Progenitor cell of endocrine pancreas (in vitro differentiated cells): Measurements from ENCODE around the gene WDR31. TPM values are rescaled to one million over a fixed set of nuclear protein-coding genes. Genes with fewer than 3 reads are reported as not detected.

Experiments
- DNase-seq: peaks from one replicate; pipeline ENCODE4 v3.0.0; 2021; ENCODE audit warnings: low spot score; ENCODE audit not compliant: unreplicated experiment
- H3K27ac Mint-ChIP-seq: 2 replicates; pipeline ENCODE4 v1.8.0; 2021; ENCODE audit warnings: mild to moderate bottlenecking, moderate library complexity, mixed read lengths
- H3K27me3 Mint-ChIP-seq: 2 replicates; pipeline ENCODE4 v1.8.0; 2021; ENCODE audit warnings: mixed read lengths
- H3K36me3 Mint-ChIP-seq: 2 replicates; pipeline ENCODE4 v1.8.0; 2022; ENCODE audit warnings: mixed read lengths; ENCODE audit not compliant: insufficient read depth
- H3K4me1 Mint-ChIP-seq: 2 replicates; pipeline ENCODE4 v1.8.0; 2021; ENCODE audit warnings: low read depth, mixed read lengths
- H3K4me3 Mint-ChIP-seq: 2 replicates; pipeline ENCODE4 v1.8.0; 2021; ENCODE audit warnings: low read depth, mild to moderate bottlenecking, moderate library complexity, mixed read lengths
- H3K9me3 Mint-ChIP-seq: 2 replicates; pipeline ENCODE4 v1.8.0; 2021; ENCODE audit warnings: low read depth, mixed read lengths
- long read RNA-seq: library from polyadenylated mRNA; unstranded; transcript quantifications from one replicate; pipeline ENCODE4 v2.0.0, GENCODE V29; 2020
- total RNA-seq: library from RNA; stranded (reverse); gene quantifications from 2 replicates; pipeline ENCODE4 v1.2.1, GENCODE V29; 2021
- TF ChIP-seq, protein P1 (sequence below): fragments of 200-600 bp; sonication (generic); IDR thresholded peaks from one replicate; pipeline ENCODE4 v1.5.0; 2021; ENCODE audit warnings: antibody characterized with exemption, mild to moderate bottlenecking; ENCODE audit not compliant: unreplicated experiment

Gene WDR31
- 5.1 and 5.7 TPM in 2 replicates for total RNA-seq
- long read RNA-seq, full-length matches to known transcripts = 15 of 22 reads
- long read RNA-seq, partial matches to known transcripts = 2 of 22 reads
- long read RNA-seq, other reads (novel, unspliced or antisense) = 5 of 22 reads

DNA sequence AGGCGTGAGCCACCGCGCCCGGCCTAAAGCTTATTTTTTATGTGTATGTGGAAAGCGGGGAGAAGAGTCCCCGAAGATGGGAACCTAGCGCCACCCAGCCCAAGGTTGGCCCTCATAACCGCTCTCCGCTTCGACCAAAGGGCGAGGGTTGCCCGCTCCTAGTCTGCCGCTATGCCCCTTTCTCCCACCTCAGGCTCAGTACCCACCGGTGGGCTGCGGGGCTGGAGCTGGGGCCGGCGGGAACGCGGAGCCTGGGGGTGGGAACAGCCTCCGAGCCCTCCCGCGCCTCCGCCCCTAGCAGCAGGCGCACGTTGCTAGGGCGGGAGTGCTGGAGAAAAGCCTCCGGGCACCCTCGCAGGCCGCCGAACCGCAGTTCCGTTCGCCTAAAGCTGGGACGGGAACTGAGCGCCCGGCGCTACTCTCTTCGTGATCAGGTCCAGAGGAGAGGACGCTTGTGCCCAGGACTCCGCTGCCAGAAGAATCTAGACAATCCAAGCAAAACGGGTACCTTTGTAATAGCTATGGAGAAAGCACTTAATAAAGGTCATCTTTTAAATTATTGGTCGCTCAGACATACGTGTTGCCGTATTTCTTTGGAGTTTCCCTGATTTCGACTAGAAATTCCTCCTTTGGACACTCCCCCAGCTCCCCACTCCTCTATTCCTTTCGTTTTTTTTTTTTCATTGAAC lies at the start of gene WDR31:
WDR31 (minus strand) TSS at position 265 of the 689 bp plus-strand sequence. CDS start 8,253 bp downstream, outside the sequence.
- Mint-ChIP-seq H3K27me3 (peaks cover 2% of the 10 kb centered on the region), H3K4me1 (peaks cover 11% of the 10 kb centered on the region), H3K4me3 (peak within 1 kb of the TSS; percentile 79), H3K9me3 (no peaks in the 10 kb centered on the region), H3K36me3 (no peaks in the 10 kb centered on the region), H3K27ac (peak within 1 kb of the TSS; percentile 90)
- TF ChIP-seq, protein P1, sequence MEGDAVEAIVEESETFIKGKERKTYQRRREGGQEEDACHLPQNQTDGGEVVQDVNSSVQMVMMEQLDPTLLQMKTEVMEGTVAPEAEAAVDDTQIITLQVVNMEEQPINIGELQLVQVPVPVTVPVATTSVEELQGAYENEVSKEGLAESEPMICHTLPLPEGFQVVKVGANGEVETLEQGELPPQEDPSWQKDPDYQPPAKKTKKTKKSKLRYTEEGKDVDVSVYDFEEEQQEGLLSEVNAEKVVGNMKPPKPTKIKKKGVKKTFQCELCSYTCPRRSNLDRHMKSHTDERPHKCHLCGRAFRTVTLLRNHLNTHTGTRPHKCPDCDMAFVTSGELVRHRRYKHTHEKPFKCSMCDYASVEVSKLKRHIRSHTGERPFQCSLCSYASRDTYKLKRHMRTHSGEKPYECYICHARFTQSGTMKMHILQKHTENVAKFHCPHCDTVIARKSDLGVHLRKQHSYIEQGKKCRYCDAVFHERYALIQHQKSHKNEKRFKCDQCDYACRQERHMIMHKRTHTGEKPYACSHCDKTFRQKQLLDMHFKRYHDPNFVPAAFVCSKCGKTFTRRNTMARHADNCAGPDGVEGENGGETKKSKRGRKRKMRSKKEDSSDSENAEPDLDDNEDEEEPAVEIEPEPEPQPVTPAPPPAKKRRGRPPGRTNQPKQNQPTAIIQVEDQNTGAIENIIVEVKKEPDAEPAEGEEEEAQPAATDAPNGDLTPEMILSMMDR = no peak
- DNase-seq = peak; percentile 76

DNA sequence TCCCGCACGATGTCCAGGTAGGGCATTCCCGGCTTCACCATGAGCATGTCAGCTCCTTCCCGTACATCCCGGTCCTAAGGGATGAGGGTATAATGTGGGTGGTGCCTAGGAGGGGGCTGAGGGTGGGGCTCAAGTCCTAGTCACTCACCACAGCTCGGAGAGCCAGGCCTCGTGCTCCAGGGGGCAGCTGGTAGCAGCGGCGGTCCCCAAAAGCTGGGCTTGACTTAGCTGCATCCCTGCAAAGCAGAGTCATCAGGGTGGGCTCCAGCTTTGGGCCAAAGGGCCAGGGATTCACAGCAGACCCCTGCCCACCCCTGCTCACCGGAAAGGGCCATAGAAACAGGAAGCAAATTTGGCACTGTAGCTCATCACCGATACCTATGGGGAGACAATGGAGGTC lies 49.4 kb upstream of the WDR31 start:
- Mint-ChIP-seq H3K4me1 (peaks cover 31% of the 10 kb centered on the region), H3K4me3 (no peak overlapping the region), H3K27ac (peak overlapping the region; percentile 41), H3K36me3 (peaks cover 30% of the 10 kb centered on the region), H3K27me3 (no peaks in the 10 kb centered on the region), H3K9me3 (peaks cover 7% of the 10 kb centered on the region)
- no peak for DNase-seq
- TF ChIP-seq, protein P1 = no peak

DNA sequence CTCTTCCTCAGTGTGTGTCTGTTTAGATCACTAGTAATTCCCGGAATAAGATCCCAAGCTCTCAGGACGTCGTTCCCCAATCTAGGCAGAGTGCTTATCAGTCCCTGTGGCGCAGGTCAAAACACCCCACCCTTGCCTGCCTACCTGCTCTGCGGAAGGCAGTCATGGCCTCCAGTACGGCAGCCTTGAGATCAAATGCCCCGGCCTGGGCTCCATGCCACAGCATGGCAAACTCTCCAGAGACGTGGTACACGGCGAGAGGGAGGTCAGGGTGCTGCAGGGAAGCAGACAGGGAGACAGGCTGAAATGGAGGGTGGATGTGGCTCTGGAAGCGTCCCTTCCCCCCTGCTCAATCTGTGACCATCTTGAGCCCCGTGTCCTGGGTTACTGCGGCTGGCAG lies 48.8 kb upstream of the WDR31 start:
- no peak for DNase-seq
- Mint-ChIP-seq H3K4me1 (peaks cover 31% of the 10 kb centered on the region), H3K27me3 (no peaks in the 10 kb centered on the region), H3K9me3 (peaks cover 7% of the 10 kb centered on the region), H3K4me3 (no peak overlapping the region), H3K36me3 (peaks cover 30% of the 10 kb centered on the region), H3K27ac (peak overlapping the region; percentile 98)
- TF ChIP-seq, protein P1 = no peak

DNA sequence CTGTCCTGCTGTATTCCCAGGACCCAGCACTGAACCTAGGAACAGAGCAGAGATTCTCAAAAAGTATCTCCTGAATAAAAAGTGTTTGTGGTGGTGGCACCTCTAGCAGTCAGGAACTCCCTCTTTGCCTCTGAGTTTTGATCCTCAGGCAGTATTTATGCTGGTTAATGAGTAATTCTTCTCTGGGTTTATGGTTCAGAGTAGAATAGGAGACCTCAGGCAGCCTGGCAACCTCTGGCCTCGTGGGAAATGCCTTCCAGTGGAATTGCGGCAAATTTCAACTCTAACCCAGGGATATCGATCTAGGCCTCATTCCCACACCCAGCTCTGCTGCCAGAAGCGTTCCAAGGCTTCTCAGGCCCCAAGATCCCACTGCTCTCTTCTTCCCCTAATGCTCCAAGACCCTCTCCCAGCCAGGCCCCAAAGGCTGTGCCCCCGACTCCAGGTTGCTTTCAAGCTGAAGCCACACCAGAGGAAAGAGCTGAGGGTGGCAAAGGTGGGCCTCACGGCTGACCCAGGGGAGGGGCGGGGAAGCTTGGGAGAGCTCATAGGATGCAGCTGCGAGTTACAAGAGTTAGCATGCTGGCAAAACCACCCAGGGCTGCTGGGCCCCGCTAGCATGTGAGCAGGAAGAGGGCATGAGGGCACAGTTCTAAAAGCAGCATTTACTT lies 47.6 kb upstream of the WDR31 start:
- peak; percentile 34 for DNase-seq
- H3K9me3 Mint-ChIP-seq = peaks cover 7% of the 10 kb centered on the region
- peaks cover 35% of the 10 kb centered on the region for H3K4me1 Mint-ChIP-seq
- peaks cover 24% of the 10 kb centered on the region for H3K36me3 Mint-ChIP-seq
- H3K4me3 Mint-ChIP-seq = peak overlapping the region; percentile 42
- H3K27ac Mint-ChIP-seq = peak overlapping the region; percentile 98
- TF ChIP-seq, protein P1 = no peak
- no peaks in the 10 kb centered on the region for H3K27me3 Mint-ChIP-seq

DNA sequence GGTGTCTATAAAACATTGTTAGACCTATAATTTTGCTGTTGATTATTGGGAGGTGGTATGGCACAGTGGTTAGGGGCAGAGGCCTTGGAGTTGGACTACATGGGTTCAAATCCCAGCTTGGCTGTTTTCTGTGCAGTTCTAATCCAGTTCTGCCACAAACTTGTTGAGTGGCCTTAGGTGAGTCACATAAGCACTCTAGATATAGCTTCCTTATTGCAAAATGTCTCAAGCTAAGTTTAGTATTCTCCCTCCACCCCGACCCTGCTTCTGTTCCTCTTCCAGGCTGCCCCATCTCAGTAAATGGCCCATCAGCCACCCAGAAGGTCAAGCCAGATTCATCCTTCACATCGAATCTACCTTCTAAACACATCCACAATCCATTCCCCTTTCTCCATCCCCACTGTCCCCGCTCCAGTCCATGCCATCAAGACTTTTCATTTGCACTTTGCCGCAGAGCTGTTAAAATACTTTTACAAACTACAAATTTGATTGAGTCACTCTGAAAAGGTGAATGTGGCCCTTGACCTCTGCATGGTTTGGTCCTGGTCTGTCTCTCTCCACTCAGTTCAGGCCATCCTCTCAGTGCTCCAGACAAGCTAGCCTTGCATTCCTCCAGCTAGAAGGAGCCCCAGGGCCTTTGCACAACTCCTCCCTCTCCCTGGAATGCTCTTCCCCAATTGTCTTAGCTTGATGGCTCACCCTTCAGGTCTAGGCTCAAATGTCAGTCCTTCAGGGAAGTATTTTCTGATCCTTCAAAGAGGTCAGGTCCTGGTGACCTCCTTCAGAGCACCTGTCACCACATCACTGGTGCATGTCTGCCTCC lies 46.7 kb upstream of the WDR31 start:
- DNase-seq = no peak
- no peaks in the 10 kb centered on the region for H3K27me3 Mint-ChIP-seq
- peaks cover 42% of the 10 kb centered on the region for H3K4me1 Mint-ChIP-seq
- H3K4me3 Mint-ChIP-seq = peak overlapping the region; percentile 42
- peaks cover 20% of the 10 kb centered on the region for H3K36me3 Mint-ChIP-seq
- H3K27ac Mint-ChIP-seq = peak overlapping the region; percentile 98
- TF ChIP-seq, protein P1 = no peak
- H3K9me3 Mint-ChIP-seq = peaks cover 7% of the 10 kb centered on the region
